Endothelial cell of umbilical vein (primary cell): ENCODE results near the gene MECP2. TPM values are rescaled to one million over a fixed set of nuclear protein-coding genes. Genes with fewer than 3 reads are reported as not detected.
A peak's percentile ranks its signal among the peaks of the same experiment; 100 is the strongest.

Experiments used
- BruUV-seq: library from RNA; stranded (reverse); fragments of 400-500 nt; replicated peaks from 2 replicates; lab custom pipeline; 2021; lab: Mats Ljungman, UMichigan
- CTCF ChIA-PET: fragments of 300-600, 350-600 bp; sonication (Branson Sonifier 250); formaldehyde crosslinking; loops from one replicate; lab custom pipeline; 2021; ENCODE audit warnings: antibody characterized with exemption, inconsistent platforms; lab: Charles Lee
- POLR2A ChIA-PET: fragments of 300-600, 350-600 bp; sonication (Branson Sonifier 250); formaldehyde crosslinking; loops from one replicate; lab custom pipeline; 2021; ENCODE audit warnings: antibody characterized with exemption, inconsistent platforms; lab: Charles Lee
- DNase-seq: peaks from one replicate; pipeline ENCODE4 v3.0.0-alpha.2; 2011; ENCODE audit warnings: low read depth, low spot score
- FAIRE-seq: peaks from 2 replicates; lab custom pipeline; 2011; peaks lifted over from hg19 to GRCh38; lab: Jason Lieb, UNC
- H2AFZ ChIP-seq: 2 replicates; pipeline ENCODE4 v1.6.0; 2012; ENCODE audit warnings: low read depth, low read length, control low read depth, inconsistent platforms
- H3K27ac ChIP-seq: 2 replicates; pipeline ENCODE4 v1.5.1; 2011; ENCODE audit warnings: low read depth, mild to moderate bottlenecking, control low read depth, low read length, moderate library complexity; ENCODE audit not compliant: insufficient read depth
- H3K27me3 ChIP-seq, 2 experiments: 2 replicates each; pipeline versions ENCODE4 v1.6.0 to v1.6.1; 2011; ENCODE audit warnings: low read length in 2 of 2, mixed read lengths in 1 of 2; ENCODE audit not compliant: control insufficient read depth in 2 of 2, insufficient read depth in 2 of 2
- H3K36me3 ChIP-seq, 2 experiments: 2 replicates in 1 of 2; 3 replicates in 1 of 2; pipeline ENCODE4 v1.5.1; 2011; ENCODE audit warnings: low read length in 2 of 2, mild to moderate bottlenecking in 1 of 2, moderate library complexity in 1 of 2; ENCODE audit not compliant: control insufficient read depth in 2 of 2, insufficient read depth in 2 of 2; ENCODE audit errors: extremely low read depth in 1 of 2
- H3K4me1 ChIP-seq: 3 replicates; pipeline ENCODE4 v1.5.1; 2011; ENCODE audit warnings: mild to moderate bottlenecking, low read length; ENCODE audit not compliant: control insufficient read depth, insufficient read depth; ENCODE audit errors: extremely low read depth
- H3K4me2 ChIP-seq: 2 replicates; pipeline ENCODE4 v1.6.1; 2011; ENCODE audit warnings: low read length, control low read depth, mixed read lengths; ENCODE audit not compliant: insufficient read depth
- H3K4me3 ChIP-seq, 3 experiments: fragments of 200-600 bp in 1 of 3; sonication (generic), shearing (Covaris generic) in 1 of 3; replicated peaks in 1 of 3; 2 replicates each; pipeline ENCODE4 v1.5.1; 2011 to 2016; ENCODE audit warnings: control low read depth in 3 of 3, low read length in 3 of 3, mild to moderate bottlenecking in 2 of 3, inconsistent platforms in 1 of 3, low read depth in 1 of 3, moderate library complexity in 1 of 3; ENCODE audit not compliant: insufficient read depth in 1 of 3
- H3K79me2 ChIP-seq: 2 replicates; pipeline ENCODE4 v1.6.0; 2012; ENCODE audit warnings: low read length, inconsistent platforms; ENCODE audit not compliant: control insufficient read depth, insufficient read depth
- H3K9ac ChIP-seq: replicated peaks from 2 replicates; pipeline ENCODE3; 2011; ENCODE audit warnings: low read length, control low read depth; ENCODE audit not compliant: insufficient read depth; ENCODE audit errors: extremely low read depth
- H3K9me1 ChIP-seq: replicated peaks from 3 replicates; pipeline ENCODE4 v1.6.0; 2011; ENCODE audit warnings: mild to moderate bottlenecking, low read length; ENCODE audit not compliant: control insufficient read depth, insufficient read depth; ENCODE audit errors: extremely low read depth
- H3K9me3 ChIP-seq: replicated peaks from 2 replicates; pipeline ENCODE4 v1.5.1; 2012; ENCODE audit warnings: low read length, inconsistent platforms; ENCODE audit not compliant: control insufficient read depth, insufficient read depth
- H4K20me1 ChIP-seq: replicated peaks from 2 replicates; pipeline ENCODE3; 2011; ENCODE audit warnings: mild to moderate bottlenecking, low read length; ENCODE audit not compliant: control insufficient read depth, insufficient read depth; ENCODE audit errors: extremely low read depth
- FOS ChIP-seq: IDR thresholded peaks from 2 replicates; pipeline ENCODE4 v1.6.1; 2011; ENCODE audit warnings: mild to moderate bottlenecking, low read length, moderate library complexity, borderline replicate concordance; ENCODE audit not compliant: insufficient read depth
- JUN ChIP-seq: IDR thresholded peaks from 2 replicates; pipeline ENCODE4 v1.6.1; 2011; ENCODE audit warnings: borderline replicate concordance, low read depth; ENCODE audit not compliant: insufficient read length, insufficient read depth
- MAX ChIP-seq: IDR thresholded peaks from 2 replicates; pipeline ENCODE4 v1.6.1; 2011; ENCODE audit not compliant: insufficient read depth, insufficient read length
- MYC ChIP-seq: IDR thresholded peaks from one replicate; pipeline ENCODE4 v1.6.1; 2011; ENCODE audit warnings: mild to moderate bottlenecking, low read depth, low read length
- POLR2A ChIP-seq: IDR thresholded peaks from 2 replicates; pipeline ENCODE4 v1.6.1; 2012; ENCODE audit warnings: low read depth, mild to moderate bottlenecking, control low read depth, low read length
- POLR2AphosphoS5 ChIP-seq: IDR thresholded peaks from 2 replicates; pipeline ENCODE4 v1.6.1; 2012; ENCODE audit warnings: low read depth, mild to moderate bottlenecking, control low read depth, low read length, moderate library complexity; ENCODE audit not compliant: insufficient read depth
- dilution Hi-C: fragments of 300-500 bp; cut with MboI; formaldehyde crosslinking; loops from one replicate; pipeline ENCODE4 v1.15.0; 2019; ENCODE audit warnings: low sequenced_read_pairs; ENCODE audit not compliant: extremely low pct_ligation_motif_present
- intact Hi-C: fragments of 100-400 bp; cut with micrococcal nuclease; formaldehyde crosslinking; loops from one replicate; pipeline ENCODE4 v1.10.0; 2022
- polyA plus RNA-seq, 4 experiments: library from polyadenylated mRNA; depleted of rRNA in 3 of 4; stranded (reverse) in 3 of 4; unstranded in 1 of 4; fragments of >200 nt; gene quantifications; 2 replicates each; pipeline versions ENCODE4 v1.2.1 to v1.2.3, GENCODE V29; 2011 to 2012; ENCODE audit warnings: missing spikeins in 1 of 4
- total RNA-seq: library from RNA; stranded (reverse); gene quantifications from 2 replicates; pipeline ENCODE4 v1.2.3, GENCODE V29; 2021
- TF ChIP-seq, protein P1 (sequence below), 2 donors: IDR thresholded peaks; 1 replicate in 1 of 2; 2 replicates in 1 of 2; pipeline ENCODE4 v1.5.1; 2011; ENCODE audit warnings: low read length in 2 of 2, mild to moderate bottlenecking in 2 of 2, moderate library complexity in 2 of 2, control low read depth in 1 of 2, inconsistent platforms in 1 of 2, low read depth in 1 of 2; ENCODE audit not compliant: insufficient read depth in 1 of 2; ENCODE audit errors: extremely low read depth in 1 of 2

Gene MECP2
- total and polyA plus RNA-seq, 2 donors (not counting 3 experiments of a cell fraction or from before 2014, with no cell fraction given) = 9.0 to 45.3 TPM

- Histone ChIP-seq H3K9me3 (no peaks in the 10 kb centered on the region), H2AFZ (no peak overlapping the region), H3K4me2 (no peak overlapping the region), H3K79me2 (peaks cover 41% of the 10 kb centered on the region), H3K36me3 (no peaks in the 10 kb centered on the region), H3K9me1 (no peaks in the 10 kb centered on the region), H3K27me3 (no peaks in the 10 kb centered on the region), H3K4me3 (no peak overlapping the region), H3K27ac (no peak overlapping the region), H3K4me1 (peaks cover 7% of the 10 kb centered on the region), H4K20me1 (no peaks in the 10 kb centered on the region), H3K9ac (no peak overlapping the region)
- TF ChIP-seq POLR2AphosphoS5 = no peak
- no peak for TF ChIP-seq FOS
- TF ChIP-seq, protein P1, sequence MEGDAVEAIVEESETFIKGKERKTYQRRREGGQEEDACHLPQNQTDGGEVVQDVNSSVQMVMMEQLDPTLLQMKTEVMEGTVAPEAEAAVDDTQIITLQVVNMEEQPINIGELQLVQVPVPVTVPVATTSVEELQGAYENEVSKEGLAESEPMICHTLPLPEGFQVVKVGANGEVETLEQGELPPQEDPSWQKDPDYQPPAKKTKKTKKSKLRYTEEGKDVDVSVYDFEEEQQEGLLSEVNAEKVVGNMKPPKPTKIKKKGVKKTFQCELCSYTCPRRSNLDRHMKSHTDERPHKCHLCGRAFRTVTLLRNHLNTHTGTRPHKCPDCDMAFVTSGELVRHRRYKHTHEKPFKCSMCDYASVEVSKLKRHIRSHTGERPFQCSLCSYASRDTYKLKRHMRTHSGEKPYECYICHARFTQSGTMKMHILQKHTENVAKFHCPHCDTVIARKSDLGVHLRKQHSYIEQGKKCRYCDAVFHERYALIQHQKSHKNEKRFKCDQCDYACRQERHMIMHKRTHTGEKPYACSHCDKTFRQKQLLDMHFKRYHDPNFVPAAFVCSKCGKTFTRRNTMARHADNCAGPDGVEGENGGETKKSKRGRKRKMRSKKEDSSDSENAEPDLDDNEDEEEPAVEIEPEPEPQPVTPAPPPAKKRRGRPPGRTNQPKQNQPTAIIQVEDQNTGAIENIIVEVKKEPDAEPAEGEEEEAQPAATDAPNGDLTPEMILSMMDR (IDR thresholded peaks at IDR 0.05; ENCODE audit: extremely low read depth in 1 of 2, insufficient read depth in 1 of 2, low read depth in 1 of 2, low read length in 2 of 2) = no peak
- no peak for TF ChIP-seq JUN
- no peak for TF ChIP-seq MAX
- TF ChIP-seq POLR2A = no peak
- no peak for TF ChIP-seq MYC
- FAIRE-seq (peak; percentile 84), DNase-seq (peak; percentile 31)
- CTCF ChIA-PET = interaction anchor here (1.8 kb wide), 1 partner anchor 43 kb away, joined by 4 read pairs; no protein-coding TSS in a partner anchor
- BruUV-seq = no TSS peak
- dilution Hi-C loops = no loop called here
- POLR2A ChIA-PET = no interaction called here
- intact Hi-C loops = no loop called here
Observed at GRCh38 chrX:154056770-154057241, 40.7 kb downstream of the MECP2 start.
